NCI-H2081 (cell line): Measurements from ENCODE around the gene DNAJC30.

Experiments
- DNase-seq, 2 experiments: peaks; one replicate each; lab custom pipeline; 2025; lab: John Stamatoyannopoulos, UW

DNAJC30 gene

DNA sequence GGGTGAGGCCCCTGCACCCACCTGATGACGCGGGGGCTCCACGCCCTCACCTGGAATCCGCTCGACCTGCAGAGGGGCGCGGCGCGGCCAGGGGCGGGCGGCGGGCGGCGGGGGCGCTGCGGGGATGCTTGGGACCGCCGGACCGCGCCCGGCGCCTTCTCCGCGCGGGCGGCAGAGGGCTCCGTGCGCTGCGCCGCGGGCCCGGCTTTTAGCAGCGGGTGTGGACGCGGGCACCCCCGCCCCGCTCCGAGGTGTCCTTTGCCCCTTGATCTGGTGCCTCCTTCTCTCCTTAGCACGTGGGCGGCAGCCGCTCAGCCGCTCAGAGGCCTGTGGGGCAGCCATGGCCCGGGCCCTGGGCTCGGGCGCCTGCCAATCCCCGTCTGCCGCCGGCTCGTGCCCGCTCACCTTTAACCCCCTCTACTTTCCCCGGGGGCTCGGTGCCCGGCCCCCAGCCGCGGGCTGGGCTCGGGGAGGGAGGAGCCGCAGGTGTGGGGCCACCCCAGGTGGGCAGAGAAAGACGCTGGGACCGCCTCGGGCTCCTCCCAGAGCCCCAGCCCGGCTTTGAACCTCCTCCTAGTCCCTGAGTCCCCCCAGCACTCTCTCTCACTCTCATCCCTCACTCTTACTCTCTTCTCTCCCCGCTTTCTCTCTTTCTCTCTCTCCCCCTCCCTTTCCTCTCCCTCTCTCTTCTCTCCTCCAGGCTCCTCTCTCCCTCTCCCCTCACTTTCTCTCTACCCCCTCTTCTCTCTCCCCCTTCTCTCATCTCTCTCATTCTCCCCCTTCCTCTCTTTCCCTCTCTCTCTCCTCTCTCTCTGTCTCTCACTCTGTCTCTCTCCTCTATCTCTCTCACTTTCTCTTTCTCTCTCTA, 35.3 kb downstream of the DNAJC30 start:
- DNase-seq = peak; percentile 17 to 54

GRCh38 chr7:73646785-73647724, 36.2 kb downstream of the DNAJC30 start:
- no peak for DNase-seq

DNA sequence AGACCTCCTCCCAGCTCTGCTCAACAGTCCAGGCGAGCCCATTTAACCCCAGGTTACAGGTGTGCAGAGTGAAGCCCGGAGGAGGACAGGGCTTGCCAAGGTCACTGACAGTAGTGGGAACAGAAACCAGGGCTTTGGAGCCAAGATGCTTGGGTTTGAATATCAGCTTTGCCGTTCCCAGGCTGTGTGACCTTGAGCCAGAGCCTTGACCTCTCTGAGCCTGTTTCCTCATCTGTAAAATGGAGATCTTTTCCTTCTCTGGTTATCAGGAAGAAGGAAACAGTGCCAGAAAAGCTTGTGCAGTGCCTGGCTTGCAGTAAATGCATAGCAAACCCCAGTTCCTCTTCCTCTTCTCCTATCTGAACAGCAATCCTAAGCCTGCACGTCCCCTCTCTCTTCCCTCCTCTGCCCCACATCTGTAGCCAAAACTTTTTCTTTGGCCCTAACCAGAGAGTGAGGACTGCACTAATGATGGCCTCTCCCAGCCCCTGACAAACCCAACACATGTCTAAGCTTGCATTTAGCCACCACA, 37.5 kb downstream of the DNAJC30 start:
- DNase-seq = no peak

- DNase-seq = no peak
These were observed 38.5 kb downstream of the DNAJC30 start for GRCh38 chr7:73644688-73645286.

DNA sequence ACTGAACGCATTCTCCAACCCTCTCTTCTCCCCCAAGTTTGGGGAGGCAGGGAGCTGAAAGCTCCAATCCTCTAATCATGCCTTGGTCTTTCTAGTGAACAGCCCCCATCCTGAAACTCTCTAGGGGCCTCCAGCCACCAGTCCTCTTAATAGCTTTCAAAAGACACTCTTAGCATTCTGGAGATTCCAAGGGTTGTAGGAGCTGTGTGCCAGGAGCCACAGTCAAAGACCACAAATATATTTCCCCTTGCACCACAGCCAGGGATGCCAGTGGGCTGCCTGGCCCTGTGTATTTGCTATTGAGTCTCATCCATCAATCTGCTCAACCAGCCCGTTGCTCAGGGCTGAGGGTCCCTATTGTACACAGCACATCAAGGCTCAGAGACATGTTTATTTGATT, 40.4 kb downstream of the DNAJC30 start:
- no peak for DNase-seq

DNA sequence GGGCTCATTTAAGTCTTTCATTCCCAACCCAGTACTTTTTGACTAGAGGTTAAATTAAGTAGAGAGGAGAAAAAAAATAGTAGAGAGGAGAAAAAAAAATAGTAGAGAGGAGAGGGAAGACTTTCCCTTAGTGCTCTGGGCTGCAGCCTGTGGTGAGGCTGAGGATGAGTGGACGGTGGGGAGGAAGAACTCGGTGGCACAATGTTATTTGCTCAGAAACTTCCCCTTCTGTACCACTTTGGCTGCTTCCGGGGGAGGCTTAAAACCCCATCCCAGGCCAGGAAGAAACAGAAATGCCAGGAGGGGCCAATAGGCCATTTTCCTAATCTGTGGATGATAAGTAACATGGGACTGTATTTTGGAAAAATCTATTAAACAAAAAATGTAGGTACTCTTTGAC, 44.3 kb downstream of the DNAJC30 start:
- DNase-seq = no peak

- DNase-seq = no peak
These were observed 47.6 kb downstream of the DNAJC30 start for GRCh38 chr7:73635428-73636200.

DNA sequence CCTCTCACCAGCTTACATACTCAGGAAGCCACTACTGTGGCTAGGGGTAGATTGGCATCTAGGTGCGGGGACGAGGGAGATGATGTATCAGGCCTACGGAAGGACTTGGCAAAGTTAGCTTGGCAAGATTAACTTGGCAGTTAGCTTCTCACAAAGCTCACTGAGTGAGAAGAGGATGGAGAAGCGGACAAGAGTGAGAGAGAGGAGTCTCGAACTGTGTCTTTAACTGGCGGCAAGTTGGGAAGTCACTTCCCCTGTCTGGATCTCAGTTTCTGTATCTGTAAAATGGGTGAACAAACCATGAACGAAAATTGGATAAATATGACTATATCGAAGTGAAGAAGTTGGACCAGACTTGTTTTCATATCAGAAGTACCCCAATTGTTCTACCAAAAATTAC, 49.4 kb downstream of the DNAJC30 start:
- DNase-seq = no peak

DNA sequence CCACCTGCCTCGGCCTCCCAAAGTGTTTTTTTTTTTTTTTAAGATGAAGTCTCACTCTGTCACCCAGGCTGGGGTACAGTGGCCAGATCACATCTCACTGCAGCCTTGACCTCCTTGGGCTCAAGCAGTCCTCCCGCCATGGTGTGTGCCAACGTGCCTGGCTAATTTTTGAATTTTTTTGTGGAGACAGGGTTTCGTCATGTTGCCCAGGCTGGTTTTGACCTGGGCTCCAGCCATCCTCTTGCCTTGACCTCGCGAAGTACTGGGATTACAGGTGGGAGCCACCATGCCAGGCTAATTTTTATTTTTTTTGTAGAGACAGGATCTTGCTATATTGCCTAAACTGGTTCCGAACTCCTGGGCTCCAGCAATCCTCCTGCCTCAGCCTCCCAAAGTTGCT, 49.9 kb downstream of the DNAJC30 start:
- DNase-seq = no peak

- no peak for DNase-seq
These were observed 51.7 kb downstream of the DNAJC30 start for GRCh38 chr7:73631558-73631957.
